GM19193 (cell line): ENCODE data around the gene RARG.

Source experiments
- POLR2A ChIP-seq: IDR thresholded peaks from 4 replicates; pipeline ENCODE4 v1.6.1; 2011; ENCODE audit not compliant: insufficient read depth, insufficient read length; ENCODE audit errors: extremely low read depth

The RARG gene

DNA sequence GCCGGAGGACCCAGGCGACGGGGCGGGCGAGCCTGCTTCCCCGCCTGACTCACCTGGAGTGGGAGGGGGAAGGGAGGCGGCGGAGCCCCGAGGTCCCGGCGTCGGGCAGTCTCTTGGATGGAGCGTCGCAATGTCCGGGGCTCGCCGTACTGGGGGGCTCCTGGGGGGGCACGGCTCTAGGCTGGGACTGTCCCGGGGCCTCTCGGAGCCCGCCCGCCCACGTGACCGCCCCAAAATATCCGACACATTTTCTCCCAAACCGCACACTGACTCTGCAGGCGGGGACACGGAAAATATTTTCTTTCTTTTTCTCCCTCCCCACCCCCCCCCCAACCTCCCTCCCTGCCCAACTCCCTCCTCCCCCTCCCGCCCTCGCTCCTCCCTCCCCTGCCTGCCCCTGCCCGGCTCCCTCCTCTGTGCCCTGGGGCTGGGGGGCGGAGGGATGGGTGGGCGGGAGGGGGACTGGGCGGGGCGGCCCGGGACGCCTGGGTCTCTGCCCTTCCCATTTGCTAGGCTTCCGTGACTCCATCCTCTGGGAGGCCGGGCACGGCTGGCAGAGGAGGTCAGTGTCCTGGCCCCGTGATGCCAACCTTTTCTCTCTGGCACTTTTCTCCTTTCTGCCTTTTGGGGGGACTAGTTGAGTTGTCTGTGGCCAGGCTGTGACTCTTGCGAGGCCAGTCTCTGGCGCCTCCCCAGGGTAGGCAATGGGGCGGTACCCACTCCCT lies at the start of gene RARG:
TSS of gene RARG (minus strand) at position 289 of the 725 bp plus-strand sequence. CDS start 4,664 bp downstream, outside the sequence.
- no peak for TF ChIP-seq POLR2A

DNA sequence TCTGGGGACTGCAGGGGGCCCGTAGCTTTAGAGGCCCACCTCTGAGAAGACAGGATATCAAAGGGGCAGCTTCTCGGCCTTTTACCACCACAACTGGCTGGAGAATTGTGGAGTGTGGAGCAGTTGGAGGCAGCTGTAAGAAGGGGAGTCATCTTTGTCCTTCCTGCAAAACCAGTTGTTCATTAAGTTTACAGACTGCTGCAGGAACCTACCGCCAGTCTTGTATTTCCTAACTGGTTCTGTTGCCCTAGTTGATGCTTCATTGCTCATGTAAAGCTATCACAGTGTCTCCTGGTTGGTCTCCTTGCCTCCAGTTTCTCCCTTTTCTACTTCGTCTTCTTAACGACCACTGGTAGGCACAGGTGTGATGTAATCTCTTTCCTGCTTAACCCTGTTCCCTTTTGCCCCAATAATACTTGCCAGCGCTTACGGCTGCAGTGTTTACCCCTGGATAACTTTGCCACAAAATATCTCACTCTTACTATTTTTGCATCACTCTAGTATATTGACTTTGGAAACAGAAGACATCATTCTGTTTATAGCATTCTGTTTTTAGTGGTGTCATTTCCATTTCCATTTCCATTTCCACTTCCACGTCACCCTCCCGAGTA lies 48.0 kb upstream of the RARG start:
- TF ChIP-seq POLR2A, result no peak

DNA sequence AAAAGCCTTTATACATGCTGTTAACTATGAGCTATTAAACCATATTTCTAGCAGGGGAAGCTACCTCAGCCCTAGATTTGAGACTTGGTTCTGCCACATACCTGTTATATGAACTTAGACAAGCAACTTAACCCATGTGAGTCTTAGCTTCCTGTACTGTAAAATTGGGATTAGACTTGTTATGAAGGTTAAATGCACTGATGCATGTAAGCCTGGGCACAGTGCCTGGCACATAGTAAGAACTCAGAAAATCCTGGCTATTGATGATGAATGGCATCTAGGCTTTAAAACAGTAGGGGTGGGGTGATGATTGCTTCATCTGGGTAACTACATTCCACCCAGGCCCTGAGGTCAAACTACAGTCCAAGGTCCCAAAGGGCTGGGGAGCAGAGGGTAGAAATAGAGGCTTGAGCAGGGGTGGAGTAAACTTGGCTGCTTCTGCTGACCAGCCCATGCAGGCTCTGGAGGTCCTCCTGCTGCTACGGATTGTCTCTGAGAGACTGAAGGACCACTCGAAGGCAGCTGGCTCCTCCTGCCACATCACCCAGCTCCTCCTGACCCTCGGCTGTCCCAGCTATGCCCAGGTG lies 47.4 kb upstream of the RARG start:
- no peak for TF ChIP-seq POLR2A

DNA sequence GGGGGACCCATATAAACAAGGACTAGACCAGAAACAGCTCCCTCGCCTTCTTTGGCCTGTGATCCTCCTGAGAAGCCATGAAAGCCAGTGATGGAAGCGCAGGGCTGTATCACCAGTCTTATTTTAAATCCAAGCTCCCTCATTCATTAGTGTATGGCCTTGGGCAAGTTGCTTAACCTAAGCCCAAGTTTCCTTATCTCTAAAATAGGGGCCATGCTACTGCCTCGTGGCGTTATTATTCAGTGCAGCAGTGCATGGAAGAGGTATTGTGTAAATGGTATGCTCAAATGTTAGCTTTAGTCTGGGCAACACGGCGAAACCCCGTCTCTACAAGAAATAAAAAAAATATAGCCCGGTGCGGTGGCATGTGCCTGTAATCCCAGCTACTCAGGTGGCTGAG lies 46.0 kb upstream of the RARG start:
- TF ChIP-seq POLR2A, result no peak

DNA sequence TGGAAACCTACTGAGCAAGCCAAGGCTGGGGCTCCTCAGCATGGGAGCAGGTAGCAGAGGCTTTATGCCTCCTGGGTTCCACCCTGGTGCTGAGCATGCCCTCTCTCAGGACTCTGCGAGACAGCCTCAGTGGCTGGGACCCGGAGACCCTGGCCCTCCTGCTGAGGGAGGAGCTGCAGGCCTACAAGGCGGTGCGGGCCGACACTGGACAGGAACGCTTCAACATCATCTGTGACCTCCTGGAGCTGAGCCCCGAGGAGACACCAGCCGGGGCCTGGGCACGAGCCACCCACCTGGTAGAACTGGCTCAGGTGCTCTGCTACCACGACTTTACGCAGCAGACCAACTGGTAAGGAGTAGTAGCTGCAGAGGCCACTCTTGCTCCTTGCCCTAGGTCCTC lies 44.5 kb upstream of the RARG start:
- no peak for TF ChIP-seq POLR2A

DNA sequence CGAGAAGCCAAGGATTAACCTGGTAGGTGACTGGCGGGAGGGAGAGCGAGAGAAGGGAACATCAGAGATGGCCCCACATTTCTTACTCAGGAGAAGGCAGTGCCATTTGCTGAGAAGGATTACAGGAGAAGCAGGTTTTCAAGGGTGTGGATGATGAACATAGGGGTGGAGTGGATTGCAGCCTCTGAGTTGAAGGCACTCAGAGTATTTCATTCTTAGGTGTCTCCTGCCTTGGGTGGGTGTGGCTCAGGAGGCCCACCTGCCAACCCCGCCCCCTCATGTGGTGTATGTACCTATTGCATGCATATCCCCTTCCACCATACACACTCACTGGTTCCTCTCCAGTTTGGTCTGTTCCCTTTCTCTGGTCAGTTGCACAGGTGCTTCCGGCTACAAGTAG lies 42.4 kb upstream of the RARG start:
- no peak for TF ChIP-seq POLR2A

DNA sequence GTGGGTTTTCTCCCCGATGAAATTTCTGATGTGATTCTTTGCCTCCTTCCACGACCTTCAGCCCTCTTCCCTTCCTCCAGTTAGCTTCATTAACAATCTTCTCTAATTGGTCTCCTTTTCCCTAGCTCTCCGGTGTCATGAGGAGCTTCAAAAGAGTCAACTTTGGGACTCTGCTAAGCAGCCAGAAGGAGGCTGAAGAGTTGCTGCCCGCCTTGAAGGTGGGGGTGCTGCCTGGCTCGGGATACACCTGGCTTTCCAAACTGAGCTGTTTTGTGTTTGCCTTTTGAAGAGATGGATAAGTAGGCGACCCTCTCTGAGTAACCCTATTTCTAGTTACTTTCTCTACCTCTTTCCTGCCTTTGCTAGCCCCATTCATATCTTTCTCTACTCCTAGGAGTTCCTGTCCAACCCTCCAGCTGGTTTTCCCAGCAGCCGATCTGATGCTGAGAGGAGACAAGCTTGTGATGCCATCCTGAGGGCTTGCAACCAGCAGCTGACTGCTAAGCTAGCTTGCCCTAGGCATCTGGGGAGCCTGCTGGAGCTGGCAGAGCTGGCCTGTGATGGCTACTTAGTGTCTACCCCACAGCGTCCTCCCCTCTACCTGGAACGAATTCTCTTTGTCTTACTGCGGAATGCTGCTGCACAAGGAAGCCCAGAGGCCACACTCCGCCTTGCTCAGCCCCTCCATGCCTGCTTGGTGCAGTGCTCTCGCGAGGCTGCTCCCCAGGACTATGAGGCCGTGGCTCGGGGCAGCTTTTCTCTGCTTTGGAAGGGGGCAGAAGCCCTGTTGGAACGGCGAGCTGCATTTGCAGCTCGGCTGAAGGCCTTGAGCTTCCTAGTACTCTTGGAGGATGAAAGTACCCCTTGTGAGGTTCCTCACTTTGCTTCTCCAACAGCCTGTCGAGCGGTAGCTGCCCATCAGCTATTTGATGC lies 36.9 kb upstream of the RARG start:
- no peak for TF ChIP-seq POLR2A

DNA sequence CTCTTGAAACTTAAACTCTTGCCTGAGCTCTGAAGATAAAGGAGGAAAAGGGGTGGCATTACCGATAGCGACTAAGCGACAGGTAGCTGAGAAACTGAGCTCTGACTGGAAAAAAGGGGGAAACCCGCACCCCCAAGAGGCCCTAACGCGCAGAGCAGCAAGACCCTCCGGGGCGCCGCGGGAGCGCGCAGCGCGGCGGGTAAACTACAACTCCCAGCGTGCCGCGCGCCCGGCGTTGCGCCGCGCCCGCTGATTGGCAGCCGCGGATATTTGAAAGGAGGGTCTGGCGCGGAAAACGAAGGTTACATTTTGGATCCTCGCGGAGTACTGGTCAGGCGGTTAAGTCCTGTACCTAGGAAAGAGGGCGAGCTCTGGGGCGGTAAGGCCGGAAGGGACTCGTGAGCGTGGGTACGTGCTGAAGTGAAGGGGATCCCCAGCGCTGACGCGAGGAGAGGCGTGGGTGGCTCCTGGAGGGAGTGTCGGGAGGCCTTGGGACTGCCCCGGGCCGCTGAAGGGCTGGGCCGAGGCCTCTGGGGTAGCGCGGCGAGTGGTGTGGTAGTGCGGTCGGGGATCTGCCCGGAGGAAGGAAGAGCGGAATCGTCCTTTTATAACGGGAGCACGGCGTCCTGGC lies 36.1 kb upstream of the RARG start, which contains the start of gene ESPL1:
TSS of gene ESPL1 (plus strand) at position 301 of the 631 bp plus-strand sequence. CDS start 468 bp downstream, outside the sequence.
- peak; percentile 66 for TF ChIP-seq POLR2A

DNA sequence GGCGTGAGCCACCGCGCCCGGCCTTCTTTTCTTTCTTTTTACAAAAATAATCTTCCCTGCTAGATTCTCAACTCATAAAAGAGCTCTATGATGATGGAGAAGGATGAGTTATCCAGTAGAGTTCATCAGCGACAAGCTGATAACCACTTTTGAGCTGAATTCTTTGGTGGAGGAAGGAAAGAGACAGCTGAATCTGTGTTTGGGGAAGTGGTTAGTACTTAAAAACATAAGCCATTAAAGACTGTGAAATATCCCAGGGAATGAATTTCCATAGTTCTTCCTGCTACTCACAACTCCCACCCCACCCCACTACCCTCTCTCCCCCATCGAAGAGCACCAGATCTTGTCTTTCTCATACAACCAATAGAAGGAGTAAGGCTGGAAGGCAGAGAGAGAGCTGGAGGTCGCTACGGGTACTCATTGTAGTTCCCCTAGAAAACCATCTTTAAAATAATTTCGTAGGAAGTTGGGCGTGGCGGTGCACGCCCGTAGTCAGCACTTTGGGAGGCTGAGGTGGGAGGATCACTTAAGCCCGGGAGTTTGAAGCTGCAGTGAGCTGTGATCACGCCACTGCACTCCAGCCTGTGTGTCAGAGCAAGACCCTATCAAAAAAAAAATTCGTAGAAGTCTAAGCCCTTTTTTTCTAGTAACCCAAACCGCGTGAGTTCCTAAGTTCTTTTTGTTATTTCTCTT lies 35.4 kb upstream of the RARG start:
- TF ChIP-seq POLR2A, result no peak

DNA sequence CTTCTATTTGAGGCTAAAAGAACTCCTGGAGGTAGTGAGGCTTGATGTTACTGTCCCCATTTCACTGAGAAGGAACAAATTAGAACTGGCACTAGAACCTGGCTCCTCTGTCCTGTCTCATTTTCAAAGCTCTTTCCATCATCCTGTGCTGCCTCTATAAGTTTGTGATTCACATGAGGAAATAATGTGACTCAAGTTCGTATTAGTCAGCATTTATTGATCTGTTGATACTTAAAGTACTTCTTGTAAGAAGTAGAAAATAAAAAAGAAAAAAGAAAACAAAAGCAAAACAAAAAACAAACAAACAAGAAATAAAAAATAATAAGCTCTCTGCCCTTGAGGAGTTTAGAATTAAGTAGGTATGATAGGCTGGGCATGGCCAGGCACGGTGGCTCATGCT lies 33.8 kb upstream of the RARG start:
- TF ChIP-seq POLR2A, result no peak

DNA sequence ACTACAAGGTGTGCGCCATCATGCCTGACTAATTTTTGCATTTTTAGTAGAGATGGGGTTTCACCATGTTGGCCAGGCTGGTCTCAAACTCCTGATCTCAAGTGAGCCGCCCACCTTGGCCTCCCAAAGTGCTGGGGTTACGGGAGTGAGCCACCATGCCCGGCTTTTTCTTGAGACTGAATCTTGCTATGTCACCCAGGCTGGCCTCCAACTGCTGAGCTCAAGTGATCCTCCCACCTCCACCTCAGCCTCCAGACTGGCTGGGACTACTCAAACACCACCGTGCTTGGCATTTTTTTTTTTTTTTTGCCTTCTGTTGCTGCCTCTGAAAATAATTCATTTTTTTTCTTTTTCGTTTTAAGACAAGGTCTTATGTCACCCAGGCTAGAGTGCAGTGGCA lies 27.9 kb upstream of the RARG start:
- TF ChIP-seq POLR2A, result no peak

DNA sequence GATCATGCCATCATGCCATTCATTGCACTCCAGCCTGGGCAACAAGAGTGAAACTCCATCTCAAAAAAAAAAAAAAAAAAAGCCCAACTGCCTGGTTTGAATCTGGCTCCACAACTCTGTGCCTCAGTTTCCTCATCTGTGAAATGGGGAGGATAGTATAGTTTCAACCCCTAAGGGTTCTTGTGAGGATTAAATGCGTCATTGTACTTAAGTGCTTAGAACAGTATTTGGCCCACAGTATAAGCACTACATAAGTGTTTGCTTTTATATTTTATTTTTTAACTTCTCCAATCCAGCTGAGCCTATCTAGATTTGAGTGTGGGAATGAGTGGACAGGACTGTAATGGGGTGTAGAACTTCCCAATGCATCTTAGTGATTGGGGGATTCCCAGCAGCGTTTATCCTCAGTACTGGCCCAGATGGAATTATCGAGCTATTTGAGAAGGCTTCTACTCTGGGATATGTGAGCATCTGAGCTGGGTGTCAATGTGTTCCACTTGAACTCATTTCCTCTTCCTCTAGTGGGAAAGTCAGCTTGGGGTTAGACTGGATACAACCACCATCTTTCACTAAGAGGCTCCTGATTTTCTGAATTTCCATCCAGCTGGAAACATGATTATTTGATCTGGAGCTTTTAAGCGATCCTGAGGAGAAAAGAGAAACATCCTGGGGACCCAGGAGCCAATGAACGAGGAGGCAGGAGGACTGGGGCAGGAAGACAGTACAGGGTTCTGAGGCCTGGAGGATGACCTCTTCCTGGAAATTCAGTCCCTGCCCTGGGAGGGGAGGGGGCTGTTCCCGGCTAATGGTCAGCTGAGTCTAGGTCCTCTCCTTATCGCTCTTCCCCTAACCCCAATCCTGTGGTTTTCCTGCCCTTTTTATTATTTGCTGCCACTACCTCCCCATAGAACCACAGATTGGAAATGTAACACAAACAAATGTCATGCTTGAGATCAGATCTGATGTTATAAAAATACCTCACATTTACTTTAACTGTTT lies 26.8 kb upstream of the RARG start:
- TF ChIP-seq POLR2A, result no peak

DNA sequence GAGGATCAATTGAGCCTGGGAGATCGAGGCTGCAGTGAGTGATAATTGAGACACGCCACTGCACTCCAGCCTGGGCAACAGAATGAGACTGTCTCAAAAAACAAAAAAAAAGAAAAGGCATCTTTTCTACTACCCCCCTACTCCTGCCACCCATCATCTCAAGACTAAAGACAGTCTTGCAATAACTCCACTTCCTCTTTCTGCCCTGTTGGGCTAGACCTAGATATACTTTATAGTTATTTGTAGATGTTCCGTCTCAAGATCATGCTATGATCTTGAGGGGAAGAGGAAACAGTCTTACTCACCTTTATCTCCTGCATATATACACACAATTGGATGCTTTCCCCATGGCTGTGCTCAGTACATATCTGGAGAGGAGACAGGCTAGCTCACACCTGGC lies 24.0 kb upstream of the RARG start:
- TF ChIP-seq POLR2A, result no peak

DNA sequence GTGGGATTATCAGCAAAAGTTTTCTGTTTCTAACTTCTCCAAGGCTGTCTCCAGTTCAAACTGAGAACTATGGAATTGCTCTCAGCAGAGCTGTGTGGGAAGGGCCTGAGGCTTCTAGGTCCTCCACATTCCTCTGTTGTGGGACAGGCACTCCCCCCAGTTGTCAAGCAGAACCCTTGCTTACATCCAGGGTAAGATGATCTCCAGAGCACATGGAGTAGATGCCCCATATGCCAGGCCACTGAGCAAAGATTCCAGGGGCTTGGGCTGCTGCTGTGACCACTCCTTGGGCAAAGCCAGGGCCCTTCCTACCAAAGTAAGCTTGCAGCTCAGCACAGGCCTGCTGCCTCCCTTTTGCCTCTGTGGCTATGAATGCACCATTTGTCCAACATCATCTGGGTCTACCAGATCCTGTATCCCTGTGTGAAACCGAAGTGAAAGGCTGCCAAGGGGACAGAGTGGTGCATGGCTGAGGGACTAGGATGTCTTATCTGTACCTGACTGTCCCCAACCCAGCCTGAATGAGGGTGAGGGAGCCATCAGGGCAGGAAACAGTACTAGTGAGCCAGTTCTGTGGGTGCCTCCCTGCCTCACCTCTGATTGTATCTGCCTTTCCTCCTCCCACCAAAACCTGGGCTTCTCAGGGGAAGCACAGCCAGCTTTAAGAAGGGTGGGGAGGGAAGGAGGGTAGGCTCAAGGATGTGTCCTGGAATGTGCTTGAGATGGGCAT lies 23.0 kb upstream of the RARG start:
- no peak for TF ChIP-seq POLR2A
